Measurements from ENCODE around the gene LAIR1.
"Not testable (repeated sequence)": the region's sequence is repeated elsewhere in the genome, so short reads cannot be mapped to it uniquely, and the experiment has no call there.

Gene LAIR1

GRCh38 chr19:54369082-54369687, 4.5 kb upstream of the LAIR1 start:
- Histone ChIP-seq H3K4me1 (ENCODE audit: control insufficient read depth, insufficient read depth, low read length) (no peaks in the 10 kb centered on the region), H3K27ac (ENCODE audit: extremely low read depth, low read depth, low read length) (no peak overlapping the region), H3K9me3 (ENCODE audit: control insufficient read depth, insufficient read depth, low read depth, low read length) (no peaks in the 10 kb centered on the region), H3K4me3 (ENCODE audit: low read depth, low read length) (no peak overlapping the region), H3K36me3 (ENCODE audit: control insufficient read depth in 2 of 2, insufficient read depth in 1 of 2, low read length in 2 of 2) (no peaks in the 10 kb centered on the region)
- POLR2A ChIA-PET = no interaction called here
- no peak for TF ChIP-seq IKZF3 (tag by site-specific recombination; IDR thresholded peaks at IDR 0.05)
- no peak for TF ChIP-seq ZNF560 (tag by site-specific recombination; IDR thresholded peaks at IDR 0.05; ENCODE audit: borderline replicate concordance)
- no peak for TF ChIP-seq ZNF510 (tag by site-specific recombination; IDR thresholded peaks at IDR 0.05; ENCODE audit: insufficient replicate concordance)
- TF ChIP-seq ZBTB44 (tag by site-specific recombination; IDR thresholded peaks at IDR 0.05) = no peak
- no peak for TF ChIP-seq ZBTB17 (tag by site-specific recombination; IDR thresholded peaks at IDR 0.05)
- CTCF ChIA-PET = interaction anchor here (0.5 kb wide), 1 partner anchor 16 kb away, joined by 5 read pairs; no protein-coding TSS in a partner anchor

GRCh38 chr19:54366811-54367210, 2.1 kb upstream of the LAIR1 start:
- no peak for TF ChIP-seq CTCF (tag by site-specific recombination; IDR thresholded peaks at IDR 0.05)
- TF ChIP-seq ZNF677 (tag by site-specific recombination; IDR thresholded peaks at IDR 0.05) = no peak
- TF ChIP-seq ZNF518A (tag by site-specific recombination; conservative IDR thresholded peaks at IDR 0.05; ENCODE audit: low read depth) = no peak
- no peak for TF ChIP-seq ZNF292 (tag by site-specific recombination; IDR thresholded peaks at IDR 0.05; ENCODE audit: borderline replicate concordance, low read depth)
- TF ChIP-seq RBAK (tag by site-specific recombination; IDR thresholded peaks at IDR 0.05) = no peak
- TF ChIP-seq ZNF324 (tag by site-specific recombination; IDR thresholded peaks at IDR 0.05) = no peak
- TF ChIP-seq ZNF362 (tag by site-specific recombination; IDR thresholded peaks at IDR 0.05) = no peak
- Histone ChIP-seq H3K9me3 (ENCODE audit: control insufficient read depth, insufficient read depth, low read depth, low read length) (no peaks in the 10 kb centered on the region), H3K4me1 (ENCODE audit: control insufficient read depth, insufficient read depth, low read length) (no peaks in the 10 kb centered on the region), H3K36me3 (ENCODE audit: control insufficient read depth in 2 of 2, insufficient read depth in 1 of 2, low read length in 2 of 2) (no peaks in the 10 kb centered on the region), H3K27ac (ENCODE audit: extremely low read depth, low read depth, low read length) (no peak overlapping the region), H3K4me3 (ENCODE audit: low read depth, low read length) (no peak overlapping the region)
- ChIA-PET CTCF (interaction anchor here (1.2 kb wide), 1 partner anchor 25 kb away, joined by 3 read pairs; no protein-coding TSS in a partner anchor), POLR2A (no interaction called here)

GRCh38 chr19:54365798-54366197, 1.1 kb upstream of the LAIR1 start:
- H3K9me3 ChIP-seq (ENCODE audit: control insufficient read depth, insufficient read depth, low read depth, low read length); H3K4me3 ChIP-seq (ENCODE audit: low read depth, low read length); H3K27ac ChIP-seq (ENCODE audit: extremely low read depth, low read depth, low read length); H3K4me1 ChIP-seq (ENCODE audit: control insufficient read depth, insufficient read depth, low read length); H3K36me3 ChIP-seq (ENCODE audit: control insufficient read depth in 2 of 2, insufficient read depth in 1 of 2, low read length in 2 of 2); POLR2A ChIA-PET: not testable (repeated sequence)
- CTCF ChIA-PET = interaction anchor here (0.8 to 2.0 kb wide), 3 partner anchors 22 to 26 kb away, joined by 3 to 12 read pairs (median 3); no protein-coding TSS in a partner anchor

- CTCF ChIA-PET = interaction anchor here (0.6 kb wide), 1 partner anchor 109 kb away, joined by 3 read pairs; no protein-coding TSS in a partner anchor
- not testable (repeated sequence) for H3K4me3 ChIP-seq (ENCODE audit: low read depth, low read length); H3K4me1 ChIP-seq (ENCODE audit: control insufficient read depth, insufficient read depth, low read length); H3K36me3 ChIP-seq (ENCODE audit: control insufficient read depth in 2 of 2, insufficient read depth in 1 of 2, low read length in 2 of 2); H3K9me3 ChIP-seq (ENCODE audit: control insufficient read depth, insufficient read depth, low read depth, low read length); H3K27ac ChIP-seq (ENCODE audit: extremely low read depth, low read depth, low read length)
- POLR2A ChIA-PET = interaction anchor here (0.6 kb wide), 1 partner anchor 68 kb away, joined by 5 read pairs; no protein-coding TSS in a partner anchor
Observed at GRCh38 chr19:54361680-54362422, 2.9 kb downstream of the LAIR1 start.
